Inferior parietal cortex (tissue), 1 donor: Measurements from ENCODE around the gene RBM38.

ENCODE experiments used
- DNase-seq: peaks from one replicate; pipeline ENCODE4 v3.0.0-alpha.2; 2016; ENCODE audit errors: extremely low spot score

The RBM38 gene

DNA sequence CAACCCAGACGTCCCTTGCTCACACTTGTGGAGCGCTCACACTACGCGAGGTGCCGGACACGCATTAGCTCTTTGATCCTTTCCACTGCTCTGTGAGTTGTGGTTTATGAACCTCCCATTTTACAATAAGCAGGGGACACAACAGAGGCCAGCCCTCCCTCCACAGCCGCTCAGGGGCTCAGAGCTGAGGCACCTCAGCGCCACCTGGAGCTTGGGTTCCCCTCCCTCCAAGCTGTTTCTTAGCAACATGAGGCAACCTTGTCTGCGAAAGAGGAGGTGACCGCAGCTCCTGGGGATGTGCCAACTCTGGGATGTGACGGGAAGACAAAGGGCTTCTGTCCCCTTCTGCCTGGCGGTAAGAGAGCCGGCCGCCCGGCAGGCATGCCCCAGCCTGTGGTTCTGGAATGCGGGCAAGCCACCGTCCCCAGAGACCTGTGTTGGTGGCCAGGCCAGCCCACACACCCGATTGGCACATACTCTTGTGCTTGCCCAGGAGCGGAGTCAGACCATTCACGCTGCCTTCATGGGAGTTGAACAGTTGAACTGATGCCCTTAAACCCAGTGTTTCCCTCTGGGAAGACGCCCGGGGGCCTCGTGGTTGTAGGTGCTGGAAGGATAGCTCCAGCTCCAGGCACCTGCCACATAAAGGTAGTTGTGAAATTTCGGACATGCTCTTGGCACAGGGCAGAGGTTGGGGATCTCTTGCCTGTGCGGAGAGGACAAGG, 44.5 kb downstream of the RBM38 start:
- DNase-seq, result peak; percentile 60

DNA sequence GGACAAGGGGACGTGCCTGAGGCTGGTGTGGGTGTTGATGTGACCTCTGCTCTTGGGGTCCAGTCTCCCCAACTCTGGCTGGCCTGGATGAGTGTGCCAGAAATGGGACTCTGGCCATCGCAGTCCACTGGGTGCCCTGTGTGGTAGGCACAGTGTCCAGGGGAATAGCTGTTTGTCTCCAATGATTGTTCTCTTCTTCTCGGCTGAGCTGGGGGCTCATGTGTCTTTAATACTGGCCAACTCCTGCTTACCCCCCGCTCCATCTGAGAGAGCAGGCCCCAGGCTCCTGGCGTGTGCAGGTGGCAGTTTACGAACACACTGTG, 45.0 kb downstream of the RBM38 start:
- DNase-seq, result no peak

DNA sequence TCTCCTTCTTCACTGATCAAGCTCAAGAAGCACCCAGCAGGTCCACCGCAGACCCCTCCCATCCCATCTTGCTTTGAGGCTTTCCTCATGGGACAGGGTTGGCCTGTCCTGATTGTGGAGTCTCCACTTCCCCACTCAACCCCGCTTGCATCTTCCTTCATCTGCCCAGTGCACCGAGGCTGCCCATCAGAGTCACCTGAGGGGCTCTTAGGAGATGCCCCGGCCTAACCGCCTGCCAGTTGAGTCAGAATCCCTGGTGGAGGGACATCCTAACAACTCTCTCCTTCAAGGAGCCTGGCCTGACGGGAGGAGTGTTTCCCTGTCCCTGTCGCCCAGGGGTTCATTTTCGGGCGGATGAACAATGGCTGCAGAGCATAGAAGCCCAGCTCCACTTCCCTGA, 46.1 kb downstream of the RBM38 start:
- DNase-seq, result no peak

DNA sequence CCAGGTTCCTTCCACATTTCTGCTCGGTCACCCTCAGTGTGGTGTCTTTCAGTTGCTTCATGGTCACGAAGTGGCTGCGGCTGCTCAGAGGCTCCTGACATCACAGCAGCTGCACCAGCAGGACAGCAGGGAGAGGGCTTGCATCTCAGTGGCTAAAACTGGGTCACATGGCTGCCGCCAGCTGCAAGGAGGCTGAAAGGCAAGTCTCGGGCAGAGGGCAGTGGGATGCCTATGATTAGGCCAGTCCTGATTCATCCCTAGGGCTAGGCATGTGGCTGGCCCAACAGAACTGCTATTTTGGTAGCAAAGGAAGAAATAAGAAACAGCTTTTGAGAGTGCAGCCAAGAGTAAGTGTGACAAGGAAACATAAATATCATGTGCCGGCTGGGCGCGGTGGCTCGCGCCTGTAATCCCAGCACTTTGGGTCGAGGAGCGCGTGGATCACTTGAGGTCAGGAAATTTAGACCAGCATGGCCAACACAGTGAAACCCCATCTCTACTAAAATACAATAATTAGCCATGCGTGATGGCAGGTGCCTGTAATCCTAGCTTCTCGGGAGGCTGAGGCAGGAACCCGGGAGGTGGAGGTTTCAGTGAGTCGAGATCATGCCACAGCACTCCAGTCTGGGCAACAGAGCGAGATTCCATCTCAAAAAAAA, 46.6 kb downstream of the RBM38 start:
- no peak for DNase-seq

DNA sequence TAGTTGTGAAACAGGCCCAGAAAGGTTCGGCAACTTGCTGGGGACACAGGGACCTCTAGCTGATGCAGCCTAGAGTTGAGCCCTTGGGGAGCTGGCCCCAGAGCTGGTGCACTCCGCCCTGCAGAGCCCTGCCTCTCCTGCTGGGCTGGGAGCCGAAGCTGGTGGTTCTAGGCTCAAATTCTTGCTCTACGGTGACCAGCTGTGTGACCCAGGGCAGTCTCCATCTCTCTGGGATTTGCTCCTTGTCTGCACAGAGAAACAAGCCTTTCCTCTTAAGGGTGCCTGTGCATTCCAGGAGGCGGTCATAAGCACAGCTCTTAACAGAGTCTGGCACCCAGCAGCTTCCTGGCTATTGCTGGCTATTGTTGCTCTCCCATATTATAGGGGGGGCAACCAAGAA, 47.4 kb downstream of the RBM38 start:
- DNase-seq, result no peak

DNA sequence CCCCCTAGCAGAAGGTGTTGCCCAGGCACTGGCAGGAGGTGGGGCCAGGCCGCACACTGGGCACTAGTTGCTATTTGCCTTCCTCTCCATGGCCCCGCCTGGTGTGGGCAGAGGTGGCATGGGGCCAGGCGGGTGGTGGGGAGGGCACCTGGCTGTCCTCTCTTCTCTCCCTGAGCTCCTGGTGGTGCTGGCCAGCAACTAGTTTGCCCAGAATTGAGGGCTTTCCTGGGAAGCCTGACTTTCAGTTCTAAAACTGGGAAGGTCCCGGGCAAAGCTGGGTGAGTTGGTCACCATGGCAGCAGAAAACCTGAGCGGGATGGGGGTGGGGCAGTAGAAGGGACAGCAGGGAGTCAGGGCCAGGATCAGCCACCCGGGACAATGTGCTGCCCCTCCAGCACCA, 48.2 kb downstream of the RBM38 start:
- no peak for DNase-seq

DNA sequence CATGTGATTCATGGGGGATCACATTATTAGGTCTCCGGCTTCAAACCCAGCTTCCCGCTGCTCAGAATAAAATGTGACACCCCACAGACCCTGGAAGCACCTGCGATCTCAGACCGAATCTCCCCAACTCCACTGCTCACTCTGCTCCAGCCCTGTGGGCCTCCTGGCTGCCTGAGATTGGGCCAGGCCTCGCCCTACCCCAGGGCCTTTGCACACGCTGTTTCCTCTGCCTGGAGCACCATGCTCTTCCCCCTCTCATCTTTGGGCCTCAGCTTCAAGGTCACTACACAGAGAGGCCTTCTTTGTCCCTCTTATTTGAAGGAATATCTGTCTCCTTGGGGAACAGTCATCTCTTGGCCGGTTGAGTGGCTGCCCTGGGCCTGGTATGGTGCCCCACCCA, 48.8 kb downstream of the RBM38 start:
- no peak for DNase-seq

DNA sequence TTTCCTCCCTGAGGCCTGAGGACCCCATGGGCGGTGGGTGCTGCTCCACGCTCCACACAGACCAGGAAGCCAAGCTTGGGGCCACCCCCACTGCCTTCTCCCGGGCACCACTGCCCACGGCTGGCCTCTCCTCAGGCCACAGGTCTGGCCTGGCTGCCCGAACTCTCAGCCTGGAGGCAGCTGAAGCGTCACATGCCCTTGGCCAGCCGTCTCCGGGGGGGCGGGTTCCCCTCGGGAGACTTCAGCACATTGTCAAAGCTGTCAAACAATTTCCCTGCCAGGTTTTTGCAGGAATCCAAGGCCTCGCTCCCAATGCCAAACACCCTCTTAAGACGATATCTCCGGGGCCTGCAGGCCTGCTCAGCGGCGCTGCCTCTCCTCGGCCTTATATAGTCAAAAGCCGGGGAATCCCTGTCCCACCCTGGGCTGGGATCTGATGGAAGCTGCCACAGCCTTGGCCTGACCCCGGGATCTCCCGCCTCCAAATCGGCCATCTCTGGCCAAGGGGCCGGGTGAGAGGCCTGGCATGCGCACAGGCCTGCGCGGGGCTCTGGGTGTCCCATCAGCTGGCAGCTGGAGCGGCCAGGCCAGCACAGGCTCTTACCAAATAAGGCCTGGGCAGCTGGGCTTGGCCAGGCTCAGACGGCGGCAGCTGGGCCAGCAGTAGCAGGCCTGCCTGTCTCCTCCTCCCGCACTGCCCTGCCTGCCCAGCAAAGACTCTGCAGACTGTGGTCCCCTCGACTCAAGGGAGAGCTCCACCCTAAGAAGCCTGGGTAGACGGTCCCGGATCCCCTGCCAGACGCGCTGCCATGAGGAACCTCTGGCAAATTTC, 49.7 kb downstream of the RBM38 start:
- peak; percentile 80 for DNase-seq

DNA sequence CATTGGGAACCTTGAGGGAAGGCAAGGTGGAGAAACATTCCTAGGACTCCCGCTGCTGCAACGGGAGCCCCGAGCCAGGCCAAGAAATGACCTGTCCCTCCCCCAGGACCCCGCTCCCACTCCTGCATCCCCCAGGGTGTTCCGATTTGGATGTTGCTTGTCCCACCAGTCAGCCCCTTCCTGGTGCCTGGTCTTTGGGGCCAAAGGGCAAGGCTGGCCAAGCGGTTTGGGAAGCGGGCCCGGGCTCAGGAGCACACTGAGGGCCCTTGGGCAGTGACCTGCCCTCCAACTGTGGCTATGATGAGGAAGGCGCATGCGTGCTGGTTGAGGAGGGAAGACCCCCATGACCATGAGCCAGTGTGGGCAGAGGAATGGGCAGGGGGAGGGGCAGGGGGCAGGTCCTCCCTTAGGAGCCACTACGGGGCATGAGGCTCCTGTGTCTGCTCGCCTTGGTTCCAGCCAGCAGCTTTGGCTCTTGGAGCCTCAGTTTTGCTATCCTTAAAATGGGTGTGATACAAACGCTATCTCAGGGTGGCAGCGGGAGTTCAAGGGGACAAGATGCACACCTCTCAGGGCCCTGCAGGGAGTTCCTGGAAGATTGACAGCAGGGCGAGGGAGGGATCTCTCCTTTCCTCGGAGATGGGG, 50.4 kb downstream of the RBM38 start:
- no peak for DNase-seq

DNA sequence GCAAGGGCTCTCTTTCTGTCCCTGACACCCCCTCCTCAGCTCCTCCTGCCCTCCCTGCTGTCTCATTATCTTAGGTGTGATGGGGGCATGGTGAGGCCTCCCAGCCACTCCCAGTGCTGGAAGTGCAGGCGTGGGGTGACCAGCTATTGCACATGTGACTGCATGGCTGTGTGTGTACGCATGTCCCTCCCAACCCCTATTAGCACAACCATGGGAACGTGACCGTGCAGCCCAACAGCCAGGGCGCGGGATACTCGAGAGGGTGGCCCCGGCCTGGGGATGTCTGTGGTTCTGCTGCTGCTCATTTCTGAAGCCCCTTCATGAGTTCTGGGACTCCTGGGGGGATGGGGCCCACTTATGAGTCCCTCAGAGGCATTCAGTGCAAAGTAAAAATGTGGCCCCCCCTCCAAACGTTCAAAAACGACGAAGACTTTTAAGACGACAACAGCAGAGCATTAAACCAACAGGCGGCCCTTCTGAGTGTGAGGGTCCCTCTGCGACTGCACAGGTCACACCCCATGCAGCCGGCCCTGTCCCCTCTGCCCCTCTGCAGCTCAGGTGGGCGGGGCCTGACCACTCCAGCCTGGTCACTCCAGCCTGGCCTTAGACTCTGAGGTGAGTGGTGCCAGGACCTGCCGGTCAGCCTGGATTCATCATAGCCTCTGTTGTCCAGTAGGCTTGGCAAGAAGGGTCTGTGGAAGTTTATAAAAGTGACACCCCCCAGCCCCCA, 51.1 kb downstream of the RBM38 start:
- no peak for DNase-seq

DNA sequence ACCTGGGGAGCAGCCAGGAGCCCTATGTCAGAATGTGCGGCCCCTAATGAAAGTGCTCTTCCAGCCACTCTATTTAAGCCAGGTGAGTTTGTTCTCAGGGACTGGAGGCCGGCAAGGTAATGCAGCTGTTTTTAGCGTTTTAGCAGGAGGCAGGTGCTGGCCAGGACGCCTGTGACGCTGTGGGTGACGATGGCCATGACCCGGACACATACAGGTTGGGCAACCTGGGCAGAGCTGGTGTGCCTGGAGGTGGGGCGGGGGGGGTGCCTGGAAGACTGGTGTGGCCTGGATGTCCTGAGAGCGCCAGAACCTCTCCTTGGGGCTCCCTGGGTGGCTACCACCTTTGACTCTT, 51.7 kb downstream of the RBM38 start:
- no peak for DNase-seq

DNA sequence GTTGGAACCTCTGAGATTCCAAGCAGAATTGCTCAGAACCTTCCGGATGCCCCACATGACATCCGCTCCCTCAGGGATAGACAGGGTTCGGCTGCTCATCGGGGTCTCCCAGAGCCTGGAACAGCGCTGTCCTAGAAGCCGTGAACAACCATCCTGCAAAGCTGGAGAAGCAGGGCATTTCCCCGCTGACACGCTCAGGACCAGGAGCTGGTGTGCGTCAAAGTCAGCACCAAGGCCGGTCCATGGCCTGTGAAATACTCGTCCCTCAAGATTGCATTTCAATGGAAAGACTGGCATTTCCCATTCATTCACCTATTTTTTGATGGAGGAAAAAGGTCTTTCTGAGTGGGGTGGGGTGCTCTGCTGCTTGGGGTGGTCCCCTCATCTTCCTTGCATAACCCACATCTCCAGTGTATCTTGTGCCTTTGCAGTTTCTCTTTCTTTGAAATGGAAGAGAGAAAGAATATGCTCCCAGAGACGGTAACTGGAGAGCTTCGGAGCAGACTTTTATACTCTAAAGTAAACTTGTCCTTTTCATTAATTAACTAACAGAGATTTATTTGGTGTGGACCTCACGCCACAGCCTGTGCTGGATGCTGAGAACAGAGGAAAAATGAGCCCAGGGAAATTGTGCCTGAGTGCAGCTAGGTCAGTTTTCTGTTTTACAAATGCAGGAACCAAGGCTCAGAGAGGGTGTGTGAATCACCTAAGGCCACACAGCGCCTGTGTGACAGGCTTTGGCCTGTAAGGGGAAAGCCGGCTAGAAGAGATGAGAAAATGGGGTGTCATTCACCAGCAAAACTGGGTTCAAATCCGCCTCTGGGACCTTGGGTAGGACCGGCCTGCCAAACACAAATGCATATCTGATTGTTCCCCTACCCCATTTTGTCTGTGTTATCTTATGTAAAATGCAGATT, 52.4 kb downstream of the RBM38 start:
- no peak for DNase-seq

DNA sequence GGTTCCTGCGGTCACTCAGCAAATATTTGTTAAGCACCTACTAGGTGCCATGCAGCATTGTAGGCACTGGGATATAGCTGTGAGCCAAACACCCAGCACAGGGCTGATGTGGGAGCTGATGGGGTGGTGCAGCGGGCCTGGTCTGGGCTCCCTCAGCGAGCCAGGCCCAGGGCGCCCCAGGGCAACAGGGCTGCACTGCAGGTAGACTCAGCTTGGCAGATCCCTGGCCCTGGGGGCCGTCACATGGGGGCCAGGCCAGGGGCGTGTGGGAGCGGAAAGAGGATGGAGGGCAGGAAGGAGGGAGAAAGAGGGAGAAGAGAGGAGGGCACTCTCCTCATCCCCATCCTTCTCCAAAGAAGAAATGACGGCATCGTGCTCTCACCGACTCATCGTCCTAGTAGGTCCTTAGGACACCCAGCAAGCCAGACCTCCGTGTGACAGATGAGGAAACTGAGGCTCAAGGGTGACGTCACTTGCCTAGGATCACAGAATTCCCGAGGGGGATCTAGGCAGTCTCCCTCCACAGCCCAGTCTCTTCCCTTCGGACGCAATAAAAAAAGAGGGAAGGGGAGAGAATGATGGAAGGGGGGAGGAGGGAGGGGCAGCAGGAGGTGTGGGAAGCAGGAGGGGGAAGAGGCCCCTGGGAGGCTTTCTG, 53.3 kb downstream of the RBM38 start:
- DNase-seq, result no peak

DNA sequence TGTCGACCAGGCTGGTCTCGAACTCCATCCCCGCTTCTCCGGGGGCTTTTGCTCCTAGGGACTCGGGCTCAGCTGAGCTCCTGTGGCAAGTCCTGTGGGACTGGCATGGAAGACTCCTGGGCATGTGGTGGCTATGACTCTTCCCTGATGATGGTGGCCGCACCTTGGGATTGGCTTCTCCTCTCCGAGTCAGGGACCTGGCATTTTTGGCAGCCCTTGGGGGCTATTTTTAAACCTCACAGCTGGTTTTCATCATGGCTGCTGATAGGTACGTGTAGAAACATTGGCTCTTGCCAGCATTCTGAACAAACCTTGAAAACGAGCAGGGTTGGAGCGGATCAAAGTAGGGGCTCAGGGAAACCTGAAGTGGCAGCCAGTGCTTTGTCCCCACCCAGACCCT, 54.1 kb downstream of the RBM38 start:
- DNase-seq, result no peak

DNA sequence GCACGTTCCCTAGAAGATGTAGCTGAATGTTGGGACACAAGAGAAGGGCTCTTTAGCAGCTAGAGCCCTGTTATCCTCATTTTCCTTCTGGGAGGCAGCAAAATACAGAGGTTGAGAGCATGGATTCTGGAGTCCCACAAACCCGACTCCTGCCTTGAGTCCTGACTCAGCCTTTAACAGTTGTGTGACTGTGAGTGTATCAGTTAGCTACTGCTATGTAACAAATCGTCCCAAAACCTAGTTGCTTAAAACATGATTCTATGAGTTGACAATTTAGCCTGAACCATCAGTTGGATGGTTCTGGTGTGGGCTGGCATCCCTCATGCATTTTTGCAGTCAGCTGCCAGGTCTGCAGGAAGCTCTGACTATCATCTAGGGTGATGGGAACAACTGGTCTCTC, 54.6 kb downstream of the RBM38 start:
- no peak for DNase-seq

DNA sequence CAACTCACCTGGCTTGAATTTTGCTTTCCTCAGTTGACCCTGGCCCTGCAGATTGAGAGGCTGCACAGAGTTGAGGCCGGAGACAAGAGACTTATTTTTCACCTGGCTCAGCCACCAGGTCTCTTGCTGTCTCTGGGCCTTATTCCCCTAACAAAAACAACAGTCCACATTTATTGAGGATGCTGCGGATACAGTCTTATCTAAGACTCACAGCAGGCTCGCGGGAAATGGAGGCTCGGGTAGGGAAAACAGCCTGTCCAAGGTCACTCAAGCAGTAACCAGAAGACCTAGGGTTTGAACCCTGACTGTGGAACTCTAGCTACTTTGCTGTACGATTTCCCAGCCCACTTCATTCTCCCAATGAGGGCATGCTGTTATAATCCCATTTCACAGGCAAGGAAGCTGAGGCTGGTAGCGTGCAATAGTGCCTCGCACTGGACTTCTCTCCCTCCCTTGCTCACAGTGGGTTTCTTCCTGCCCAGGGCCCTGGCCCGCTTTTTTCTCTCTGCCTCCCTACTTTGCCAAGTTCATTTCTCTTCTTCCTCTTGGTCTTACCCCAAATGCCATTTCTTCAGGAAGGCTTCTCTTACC, 57.7 kb downstream of the RBM38 start:
- DNase-seq, result no peak

DNA sequence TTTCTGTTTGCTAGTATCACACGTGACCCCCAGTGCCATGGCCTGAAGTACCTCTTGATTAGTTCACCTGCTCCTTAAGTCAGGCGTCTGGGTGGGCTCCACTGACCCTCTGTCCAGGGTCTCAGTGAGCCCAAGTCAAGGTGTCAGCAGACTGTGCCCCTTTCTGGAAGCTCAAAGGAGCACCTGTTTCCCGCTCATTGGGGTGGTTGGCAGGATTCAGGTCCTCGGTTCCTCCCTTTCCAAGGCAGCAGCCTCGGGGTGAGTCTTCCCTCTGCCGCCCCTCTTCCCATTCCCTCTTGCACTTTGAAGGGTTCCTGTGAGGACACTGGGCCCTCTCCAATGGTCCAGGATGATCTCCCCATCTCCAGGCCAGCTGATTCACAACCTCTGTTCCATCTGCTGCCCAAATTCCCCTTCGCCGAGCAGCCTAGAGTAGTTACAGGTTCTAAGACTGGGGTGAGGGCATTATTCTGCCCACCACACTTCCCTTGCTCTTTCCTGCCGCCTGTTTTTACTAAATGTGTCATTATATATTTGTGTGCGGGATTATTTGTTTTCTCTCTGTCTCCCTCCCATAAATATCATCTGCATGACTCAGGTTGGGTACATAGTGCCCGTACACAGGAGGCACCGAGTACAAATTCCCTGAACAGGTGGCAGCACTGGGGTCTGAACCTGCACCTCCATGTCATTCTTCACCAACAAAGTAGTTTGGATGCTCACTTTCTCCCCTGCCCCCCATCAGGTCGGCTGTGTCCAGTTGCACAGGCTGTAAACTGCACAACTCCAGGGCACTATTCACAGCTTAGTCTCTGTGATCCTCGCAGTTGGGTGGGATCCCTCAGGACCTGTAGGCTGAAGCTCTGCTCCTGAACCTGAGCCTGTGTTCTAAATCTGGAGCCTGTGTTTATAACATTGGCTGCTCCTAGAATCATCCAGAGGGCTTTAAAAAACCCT, 58.5 kb downstream of the RBM38 start:
- DNase-seq, result no peak

DNA sequence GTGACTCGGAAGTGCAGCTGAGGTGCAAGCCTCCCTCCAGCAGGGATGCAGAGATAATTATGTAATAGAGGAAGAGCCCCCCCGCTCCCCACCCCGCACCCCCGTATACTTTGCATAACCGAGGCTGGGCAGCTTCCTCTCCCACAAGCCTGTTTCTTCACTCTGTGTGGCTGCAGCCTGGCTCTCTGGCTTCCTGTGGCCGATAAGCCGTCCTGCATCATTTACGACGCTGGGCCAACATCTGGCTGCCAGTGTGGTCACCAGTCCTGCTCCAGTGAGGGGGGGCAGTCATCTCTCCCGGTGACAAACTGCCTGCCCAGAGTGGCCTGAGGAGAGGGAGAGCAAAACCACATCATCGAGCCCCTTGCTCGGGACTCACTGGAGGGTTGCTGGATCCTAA, 59.2 kb downstream of the RBM38 start:
- no peak for DNase-seq

DNA sequence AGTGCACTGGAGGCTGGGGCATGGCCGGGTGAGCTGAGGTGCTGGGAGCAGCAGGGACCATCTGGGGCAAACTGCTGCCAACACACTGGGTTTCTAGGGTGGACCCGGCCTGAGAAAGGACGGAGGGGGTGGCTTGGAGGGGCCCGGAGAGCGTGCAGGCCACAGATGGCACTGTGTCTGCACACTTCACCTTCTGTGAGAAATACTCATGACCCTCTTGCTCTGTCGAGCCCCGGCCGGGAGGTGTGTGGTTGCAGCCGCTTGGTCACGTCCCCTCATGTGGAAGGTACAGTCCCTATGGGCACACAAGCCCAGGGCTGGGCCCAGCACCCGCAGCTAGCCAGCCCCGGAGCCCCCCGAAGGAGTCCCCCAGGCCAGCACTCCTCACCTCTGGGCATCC, 59.7 kb downstream of the RBM38 start:
- no peak for DNase-seq
